BJ (cell line): ENCODE results near the gene NUDT21. TPM values are rescaled to one million over a fixed set of nuclear protein-coding genes. Genes with fewer than 3 reads are reported as not detected.

ENCODE experiments used
- CTCF ChIA-PET: fragments of 350-600 bp; formaldehyde crosslinking; extraction: SDS; loops from one replicate; lab custom pipeline; 2021; ENCODE audit warnings: antibody characterized with exemption, inconsistent platforms; lab: Yijun Ruan, JAX
- POLR2A ChIA-PET: fragments of 300-600 bp; sonication (Branson Sonifier 250); formaldehyde crosslinking; extraction: SDS; loops from one replicate; lab custom pipeline; 2021; ENCODE audit warnings: antibody characterized with exemption; lab: Charles Lee
- DNase-seq: peaks from one replicate; pipeline ENCODE4 v3.0.0-alpha.2; 2011; ENCODE audit warnings: low read depth
- H3K27me3 ChIP-seq: 2 replicates; pipeline ENCODE4 v1.6.0; 2011; ENCODE audit warnings: low read length; ENCODE audit not compliant: control insufficient read depth, insufficient read depth
- H3K36me3 ChIP-seq: 2 replicates; pipeline ENCODE4 v1.5.1; 2011; ENCODE audit warnings: low read length; ENCODE audit not compliant: control insufficient read depth, insufficient read depth
- H3K4me3 ChIP-seq: 2 replicates; pipeline ENCODE4 v1.5.1; 2011; ENCODE audit warnings: low read depth, mild to moderate bottlenecking, control low read depth, low read length
- CTCF ChIP-seq: IDR thresholded peaks from 2 replicates; pipeline ENCODE4 v1.5.1; 2011; ENCODE audit warnings: low read depth, mild to moderate bottlenecking, control low read depth, inconsistent platforms, low read length, moderate library complexity; ENCODE audit not compliant: insufficient read depth
- polyA plus RNA-seq: library from polyadenylated mRNA; depleted of rRNA; stranded (reverse); fragments of >200 nt; gene quantifications from 2 replicates; pipeline ENCODE4 v1.2.3, GENCODE V29; 2011

The NUDT21 gene
- polyA plus RNA-seq, 1 experiment = 78.8 TPM

DNA sequence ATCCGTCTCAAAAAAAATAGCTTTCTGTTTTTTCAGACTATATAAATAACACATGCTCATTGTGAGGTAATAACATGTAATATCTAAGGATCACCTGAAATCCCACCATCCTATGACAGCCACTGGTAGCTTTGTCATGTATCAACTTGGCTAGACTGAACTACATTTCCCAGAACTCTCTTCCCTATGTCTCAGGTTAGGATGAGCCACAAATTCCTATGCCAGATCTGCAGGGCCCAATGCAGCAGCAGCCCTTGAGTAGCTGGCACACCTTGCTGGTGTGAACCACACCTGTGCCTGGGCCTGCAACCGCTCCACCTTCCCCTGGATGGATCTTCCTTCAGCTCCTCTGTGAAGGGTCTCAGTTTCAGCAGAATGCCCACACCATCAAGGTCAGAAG lies 28.3 kb upstream of the NUDT21 start:
- DNase-seq = no peak
- no peak for TF ChIP-seq CTCF
- Histone ChIP-seq H3K4me3 (no peak overlapping the region), H3K27me3 (no peaks in the 10 kb centered on the region), H3K36me3 (peaks cover 5% of the 10 kb centered on the region; the same call in 1 of the 2 replicates)
- CTCF ChIA-PET = interaction anchor here (1.4 to 1.7 kb wide), 2 partner anchors 9 kb away, joined by 5 read pairs; no protein-coding TSS in a partner anchor
- POLR2A ChIA-PET = no interaction called here

GRCh38 chr16:56478281-56479049 lies 27.3 kb upstream of the NUDT21 start:
- no peaks in the 10 kb centered on the region for H3K27me3 ChIP-seq
- no peak for DNase-seq
- ChIA-PET CTCF (interaction anchor here (0.6 to 1.7 kb wide), 2 partner anchors 10 to 30 kb away, joined by 3 to 5 read pairs; no protein-coding TSS in a partner anchor), POLR2A (no interaction called here)
- no peak for TF ChIP-seq CTCF
- peaks cover 5% of the 10 kb centered on the region; the same call in 1 of the 2 replicates for H3K36me3 ChIP-seq
- no peak overlapping the region for H3K4me3 ChIP-seq

DNA sequence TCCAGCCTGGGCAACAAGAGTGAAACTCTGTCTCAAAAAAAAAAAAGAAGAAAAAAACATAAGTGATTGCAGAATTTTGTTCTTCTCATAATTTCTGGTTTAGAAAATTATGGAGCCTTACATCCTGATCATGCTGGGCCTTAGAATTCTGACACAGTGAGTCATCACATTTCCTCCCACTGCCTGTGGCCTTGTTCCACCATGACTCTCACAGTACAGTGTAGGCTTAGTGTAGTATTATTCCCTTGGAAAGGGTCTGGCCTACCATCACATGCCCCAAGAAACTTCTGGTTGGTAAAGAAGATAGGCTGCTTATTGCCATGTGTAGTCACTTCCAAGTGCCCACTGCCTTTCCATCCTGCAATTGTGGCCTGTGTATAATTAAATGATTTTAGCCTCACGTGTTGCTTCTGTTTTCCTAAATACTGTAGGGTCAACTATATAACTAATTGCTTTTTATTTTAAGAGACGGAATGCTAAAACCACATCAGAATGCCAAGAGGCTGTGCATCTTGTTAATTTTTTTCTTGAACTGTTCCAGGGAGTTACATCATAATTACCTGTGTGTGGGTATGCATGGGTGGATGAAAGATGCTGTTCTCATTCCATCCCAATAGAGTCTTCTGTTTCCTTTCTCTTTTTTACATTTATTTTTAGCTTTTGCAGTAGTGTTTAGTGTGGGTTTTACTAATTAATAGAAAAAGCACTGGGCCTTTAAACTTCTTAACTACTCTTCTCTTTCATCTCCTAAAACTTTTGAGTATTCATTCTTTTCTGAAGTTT lies 26.2 kb upstream of the NUDT21 start:
- Histone ChIP-seq H3K4me3 (no peak overlapping the region), H3K36me3 (peaks cover 4% of the 10 kb centered on the region; the same call in 1 of the 2 replicates), H3K27me3 (no peaks in the 10 kb centered on the region)
- CTCF ChIA-PET = no interaction called here
- TF ChIP-seq CTCF = no peak
- peak; percentile 59 for DNase-seq
- POLR2A ChIA-PET = no interaction called here

GRCh38 chr16:56475201-56475600 lies 24.1 kb upstream of the NUDT21 start:
- TF ChIP-seq CTCF = no peak
- no peak for DNase-seq
- ChIA-PET CTCF (no interaction called here), POLR2A (no interaction called here)
- Histone ChIP-seq H3K27me3 (no peaks in the 10 kb centered on the region), H3K36me3 (peaks cover 9% of the 10 kb centered on the region), H3K4me3 (no peak overlapping the region)

DNA sequence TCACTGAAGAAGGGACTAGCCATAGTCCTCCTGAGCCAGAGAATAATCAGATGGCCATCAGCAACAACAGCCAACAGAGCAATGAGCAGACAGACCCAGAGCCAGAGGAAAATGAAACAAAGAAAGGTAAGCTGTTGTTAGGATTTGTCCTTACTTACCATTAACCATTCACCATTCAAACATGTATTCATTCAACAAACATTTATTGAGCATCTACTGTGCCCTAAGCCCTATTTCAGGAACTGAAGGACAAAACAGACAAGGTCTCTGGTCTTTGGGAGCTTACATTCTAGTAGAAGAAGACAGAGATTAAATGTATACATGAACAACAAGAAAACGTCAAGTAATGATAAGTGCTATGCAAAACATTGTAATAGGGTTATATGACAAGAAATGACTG lies 19.5 kb upstream of the NUDT21 start:
- ChIA-PET CTCF (interaction anchor here (0.8 kb wide), 1 partner anchor 9 kb away, joined by 5 read pairs; no protein-coding TSS in a partner anchor), POLR2A (no interaction called here)
- DNase-seq = no peak
- no peak overlapping the region for H3K4me3 ChIP-seq
- peaks cover 17% of the 10 kb centered on the region for H3K36me3 ChIP-seq
- TF ChIP-seq CTCF = no peak
- H3K27me3 ChIP-seq = no peaks in the 10 kb centered on the region
